Amniotic stem cell (primary cell): ENCODE measurements around the gene AADACL2.
"Not testable (repeated sequence)": the region's sequence is repeated elsewhere in the genome, so short reads cannot be mapped to it uniquely, and the experiment has no call there.

Experiments used
- DNase-seq: peaks from one replicate; lab custom pipeline; 2025; lab: John Stamatoyannopoulos, UW

AADACL2 gene, protein sequence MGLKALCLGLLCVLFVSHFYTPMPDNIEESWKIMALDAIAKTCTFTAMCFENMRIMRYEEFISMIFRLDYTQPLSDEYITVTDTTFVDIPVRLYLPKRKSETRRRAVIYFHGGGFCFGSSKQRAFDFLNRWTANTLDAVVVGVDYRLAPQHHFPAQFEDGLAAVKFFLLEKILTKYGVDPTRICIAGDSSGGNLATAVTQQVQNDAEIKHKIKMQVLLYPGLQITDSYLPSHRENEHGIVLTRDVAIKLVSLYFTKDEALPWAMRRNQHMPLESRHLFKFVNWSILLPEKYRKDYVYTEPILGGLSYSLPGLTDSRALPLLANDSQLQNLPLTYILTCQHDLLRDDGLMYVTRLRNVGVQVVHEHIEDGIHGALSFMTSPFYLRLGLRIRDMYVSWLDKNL

GRCh38 chr3:151733613-151734012 is at the start of gene AADACL2:
Gene AADACL2 (plus strand): TSS chr3:151733927. CDS start chr3:151734036, 109 bp downstream.
- no peak for DNase-seq

GRCh38 chr3:151684094-151684493 is 49.6 kb upstream of the AADACL2 start:
- no peak for DNase-seq

DNA sequence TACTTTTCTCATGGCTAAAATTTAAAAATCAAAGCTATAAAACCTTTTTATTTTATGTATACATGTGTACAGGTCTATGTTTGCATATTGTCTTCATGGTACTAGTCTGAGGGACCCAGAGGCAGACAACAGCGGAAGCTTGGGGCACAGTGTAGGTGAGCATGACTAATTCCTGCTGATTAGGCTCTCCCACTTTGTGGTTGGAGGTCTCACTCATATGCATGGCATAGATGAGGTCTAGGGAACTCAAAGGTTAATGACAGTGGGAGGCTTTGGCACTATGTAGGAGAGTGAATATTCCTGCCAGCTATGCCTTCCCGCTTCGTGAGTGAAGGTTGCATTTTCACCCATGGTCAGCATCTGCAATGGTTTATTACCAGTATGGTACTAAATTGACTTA is 47.5 kb upstream of the AADACL2 start:
- DNase-seq, result no peak

DNA sequence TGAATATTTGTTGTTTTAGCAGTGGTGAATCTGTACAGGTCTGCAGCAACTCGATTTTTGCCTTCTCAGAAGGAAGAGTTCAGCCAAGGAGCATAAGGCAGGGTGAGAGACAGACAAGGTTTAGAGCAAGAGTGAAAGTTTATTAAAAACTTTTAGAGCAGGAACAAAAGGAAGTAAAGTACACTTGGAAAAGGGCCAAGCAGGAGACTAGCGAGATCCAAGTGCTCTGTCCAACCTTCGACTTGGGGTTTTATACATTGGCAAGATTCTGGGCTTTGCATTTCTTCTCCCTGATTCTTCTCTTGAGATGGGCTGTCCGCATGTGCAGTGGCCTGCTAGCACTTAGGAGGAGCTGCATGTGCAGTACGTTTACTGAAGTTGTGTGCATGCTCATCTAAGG is 46.7 kb upstream of the AADACL2 start:
- no peak for DNase-seq

- DNase-seq, result no peak
These were observed 45.2 kb upstream of the AADACL2 start for GRCh38 chr3:151688571-151688970.

DNA sequence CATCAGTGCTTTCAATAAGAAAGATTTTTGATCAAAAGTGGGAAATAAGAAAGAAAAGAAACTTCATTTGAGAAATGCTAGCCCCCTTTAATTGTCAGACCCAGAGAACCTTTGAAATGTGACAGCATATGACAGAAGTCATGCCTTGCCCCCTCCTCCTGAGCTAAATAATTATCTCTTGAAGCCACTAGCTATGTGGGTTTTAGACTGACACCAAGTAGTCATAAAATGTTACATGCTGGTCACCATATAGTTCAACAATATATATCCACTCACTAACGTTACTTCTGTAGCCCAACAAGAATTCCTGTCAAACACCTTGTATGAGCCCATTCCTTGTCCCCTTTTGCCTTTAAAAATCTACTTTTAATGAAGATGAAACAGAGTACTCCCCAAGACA is 43.1 kb upstream of the AADACL2 start:
- DNase-seq, result no peak

GRCh38 chr3:151697496-151697895 is 36.2 kb upstream of the AADACL2 start:
- no peak for DNase-seq

- DNase-seq, result no peak
These were observed 26.5 kb upstream of the AADACL2 start for GRCh38 chr3:151707216-151707615.

DNA sequence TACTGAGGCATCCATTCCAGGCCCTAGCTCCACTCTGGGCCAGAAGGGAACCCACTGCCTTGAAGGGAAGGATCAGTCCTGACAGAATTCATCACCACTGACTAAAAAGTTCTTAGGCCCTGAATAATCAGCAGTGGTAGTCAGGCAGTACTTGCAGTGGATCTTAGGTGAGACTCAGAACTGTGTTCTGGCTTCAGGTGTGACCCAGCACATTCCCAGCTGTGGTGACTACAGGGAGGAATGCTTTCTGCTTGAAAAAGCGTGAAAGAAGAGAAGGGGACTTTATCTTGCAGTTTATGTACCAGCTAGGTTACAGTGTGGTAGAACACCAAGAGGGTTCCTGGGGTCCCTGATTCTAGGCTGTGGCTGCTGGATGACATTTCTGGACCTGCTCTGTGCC is 24.9 kb upstream of the AADACL2 start:
- no peak for DNase-seq

GRCh38 chr3:151709847-151710246 is 23.9 kb upstream of the AADACL2 start:
- peak; percentile 30 for DNase-seq

- DNase-seq, result no peak
These were observed 12.4 kb upstream of the AADACL2 start for GRCh38 chr3:151721294-151721693.

- no peak for DNase-seq
These were observed 10.9 kb upstream of the AADACL2 start for GRCh38 chr3:151722856-151723255.

DNA sequence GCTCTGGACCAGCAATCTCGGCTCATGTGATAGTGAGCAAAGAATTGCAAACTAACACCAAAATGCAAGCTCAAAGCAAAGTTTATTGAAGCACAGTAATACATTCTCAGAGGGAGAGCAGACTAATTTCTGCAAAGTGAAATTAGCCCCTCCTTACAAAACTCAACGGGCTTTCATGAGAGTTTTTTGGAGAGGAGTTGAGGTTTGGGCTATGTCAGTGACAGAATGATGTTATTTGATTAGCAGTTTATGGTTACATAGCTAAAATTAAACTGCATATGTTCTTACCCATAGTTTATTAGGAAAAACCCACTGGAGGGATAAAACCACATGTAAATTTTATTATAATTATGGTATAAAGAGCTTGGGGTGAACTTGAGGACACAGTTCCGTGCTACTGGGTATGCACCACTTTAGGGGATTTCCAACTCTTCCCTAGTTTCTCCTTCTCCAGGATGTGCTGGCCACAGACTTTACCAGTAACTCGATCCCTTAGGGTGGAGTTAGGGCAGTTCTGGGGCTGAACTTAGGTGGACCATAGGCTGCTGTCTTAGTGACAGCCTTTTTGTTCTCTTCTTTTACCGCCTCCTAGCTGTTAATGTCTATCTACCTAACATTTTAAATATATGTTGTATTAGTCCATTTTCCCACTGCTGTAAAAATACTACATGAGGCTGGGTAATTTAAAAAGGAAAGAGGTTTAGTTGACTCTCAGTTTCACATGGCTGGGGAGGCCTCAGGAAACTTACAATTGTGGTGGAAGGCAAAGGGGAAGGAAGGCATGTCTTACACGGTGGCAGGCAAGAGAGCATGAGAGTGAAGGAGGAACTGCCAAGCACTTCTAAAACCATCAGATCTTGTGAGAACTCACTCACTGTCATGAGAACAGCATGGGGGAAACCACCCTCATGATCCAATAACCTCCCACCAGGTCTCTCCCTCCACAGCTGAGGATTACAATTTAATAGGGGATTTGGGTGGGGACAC is 8.9 kb upstream of the AADACL2 start:
- DNase-seq, result no peak

DNA sequence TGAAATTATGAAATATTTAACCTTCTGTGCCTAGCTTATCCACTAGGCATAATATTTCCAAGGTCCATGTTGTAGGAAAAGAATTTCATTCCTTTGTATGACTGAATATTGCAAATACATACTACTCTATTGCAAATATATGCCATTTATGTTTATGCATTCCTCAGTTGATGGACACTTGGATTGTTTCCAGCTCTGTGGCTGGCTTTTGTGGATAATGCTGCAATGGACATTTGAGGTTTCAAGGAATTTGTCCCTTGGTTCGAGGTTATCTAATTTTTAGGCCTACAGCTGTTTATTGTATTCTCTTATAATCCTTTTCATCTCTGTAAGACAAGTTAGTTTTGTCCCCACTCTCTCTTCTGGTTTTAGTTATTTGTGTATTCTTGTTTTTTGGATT is 7.7 kb upstream of the AADACL2 start:
- no peak for DNase-seq

- no peak for DNase-seq
These were observed 866 bp upstream of the AADACL2 start for GRCh38 chr3:151732861-151733260.

- no peak for DNase-seq
These were observed 6.9 kb downstream of the AADACL2 start for GRCh38 chr3:151740581-151740980.

- DNase-seq, result no peak
These were observed 10.1 kb downstream of the AADACL2 start for GRCh38 chr3:151743855-151744254.

DNA sequence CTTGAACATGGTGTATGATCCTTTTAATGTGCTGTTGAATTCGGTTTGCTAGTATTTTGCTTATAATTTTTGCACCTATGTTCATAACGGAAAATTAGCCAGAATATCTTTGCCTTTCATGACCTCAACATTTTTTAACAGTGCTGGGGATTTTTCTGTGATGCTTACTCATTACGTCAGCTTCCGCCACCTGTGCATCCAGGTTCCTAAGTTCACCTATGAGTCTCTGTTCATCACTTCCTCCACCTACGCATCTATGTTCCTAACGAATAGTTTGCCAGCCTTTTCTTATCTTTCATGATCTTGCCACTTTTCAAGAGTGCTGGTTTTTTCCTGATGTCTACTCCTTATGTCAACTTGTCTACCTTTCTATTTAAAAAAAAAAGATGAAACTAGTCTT is 16.5 kb downstream of the AADACL2 start:
- DNase-seq, result no peak

GRCh38 chr3:151750678-151751077 is 17.0 kb downstream of the AADACL2 start:
- no peak for DNase-seq

DNA sequence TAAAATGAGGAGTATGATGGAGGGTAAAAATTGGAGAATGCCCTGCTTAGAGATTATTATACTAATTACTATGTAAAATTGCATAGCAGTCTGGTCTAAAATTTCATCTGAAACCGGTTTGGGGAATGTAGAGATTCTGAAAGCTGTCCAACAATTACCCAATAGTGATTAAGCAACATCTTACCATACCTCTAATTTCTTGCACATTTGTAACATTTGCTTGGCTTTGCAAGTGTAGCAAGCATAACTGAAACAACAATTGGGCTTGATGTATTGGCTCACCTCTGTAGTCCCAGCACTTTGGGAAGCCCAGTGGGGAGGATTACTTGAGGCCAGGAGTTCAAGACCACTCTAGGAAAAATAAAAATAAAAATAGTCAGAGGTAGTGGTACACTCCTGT is 17.4 kb downstream of the AADACL2 start:
- no peak for DNase-seq

DNA sequence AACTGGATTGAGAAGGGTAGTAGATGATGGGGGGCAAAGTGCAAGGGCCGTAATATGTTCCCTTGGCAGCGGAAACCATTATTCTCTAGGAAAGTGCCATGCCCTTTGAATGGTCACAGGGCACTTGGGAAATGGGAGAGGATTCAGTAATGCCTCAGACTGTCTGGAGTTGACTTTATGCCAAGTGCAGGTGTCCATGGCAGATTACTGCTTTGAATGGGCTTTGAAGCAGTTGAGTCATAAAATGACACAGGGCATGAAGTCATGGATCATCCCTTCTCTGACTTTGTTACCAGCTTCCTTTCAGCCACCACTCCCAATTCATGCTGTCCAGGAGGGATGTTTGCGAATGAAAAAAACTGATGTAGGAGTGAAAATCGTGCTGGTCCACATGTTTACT is 20.1 kb downstream of the AADACL2 start:
- no peak for DNase-seq

DNA sequence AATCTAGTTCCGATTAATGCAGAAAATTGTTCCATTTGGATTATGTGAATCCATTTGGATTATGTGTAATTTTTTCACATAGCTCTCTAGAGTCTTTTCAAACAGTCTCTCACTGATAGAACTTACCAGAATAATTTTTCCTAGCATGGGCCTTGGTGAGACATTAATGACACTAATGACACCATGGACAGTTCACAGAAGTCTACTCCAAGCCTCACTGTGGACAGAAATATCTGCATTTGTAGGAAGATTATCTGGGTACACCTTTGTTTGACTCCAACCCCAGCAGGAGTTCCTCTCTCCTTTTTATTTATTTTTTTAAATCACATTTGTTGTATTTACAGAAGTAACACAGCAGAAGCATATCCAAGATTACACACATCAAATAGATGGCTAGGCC is 27.9 kb downstream of the AADACL2 start:
- no peak for DNase-seq

DNA sequence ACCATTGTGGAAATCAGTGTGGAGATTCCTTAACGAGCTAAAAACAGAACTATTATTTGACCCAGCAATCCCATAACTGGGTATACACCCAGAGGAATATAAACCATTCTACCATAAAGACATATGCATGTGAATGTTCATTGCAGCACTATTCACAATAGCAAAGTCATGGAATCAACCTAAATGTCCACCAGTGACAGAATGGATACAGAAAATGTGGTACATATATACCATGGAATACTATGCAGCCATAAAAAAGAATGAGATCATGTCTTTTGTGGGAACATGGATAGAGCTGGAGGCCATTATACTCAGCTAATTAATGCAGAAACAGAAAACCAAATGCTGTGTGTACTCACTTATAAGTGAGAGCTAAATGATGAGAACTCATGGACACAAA is 31.0 kb downstream of the AADACL2 start:
- DNase-seq, result not testable (repeated sequence)
